Duodenal mucosa (tissue), 2 donors: ENCODE data around the gene ARL15.

Source experiments
- H3K27ac ChIP-seq: one replicate; pipeline ENCODE4 v1.7.0; 2013; ENCODE audit warnings: low read depth, low read length
- H3K27me3 ChIP-seq, 2 donors: one replicate each; pipeline ENCODE4 v1.7.0; 2013; ENCODE audit warnings: low read length in 2 of 2, control low read depth in 1 of 2; ENCODE audit not compliant: insufficient read depth in 2 of 2, control insufficient read depth in 1 of 2
- H3K36me3 ChIP-seq, 2 donors: one replicate each; pipeline ENCODE4 v1.7.0; 2013; ENCODE audit warnings: low read length in 2 of 2, control low read depth in 1 of 2; ENCODE audit not compliant: insufficient read depth in 2 of 2, control insufficient read depth in 1 of 2
- H3K4me1 ChIP-seq, 2 donors: one replicate each; pipeline ENCODE4 v1.7.0; 2013; ENCODE audit warnings: low read length in 2 of 2, control low read depth in 1 of 2; ENCODE audit not compliant: insufficient read depth in 2 of 2, control insufficient read depth in 1 of 2
- H3K4me3 ChIP-seq, 2 donors: one replicate each; pipeline ENCODE4 v1.7.0; 2013; ENCODE audit warnings: low read length in 2 of 2, low read depth in 1 of 2
- H3K9ac ChIP-seq, 2 donors: one replicate each; pipeline ENCODE4 v1.7.0; 2013; ENCODE audit warnings: low read length in 2 of 2, low read depth in 1 of 2
- H3K9me3 ChIP-seq, 2 donors: one replicate each; pipeline ENCODE4 v1.7.0; 2013; ENCODE audit warnings: low read length in 2 of 2, control low read depth in 1 of 2; ENCODE audit not compliant: control insufficient read depth in 1 of 2

The ARL15 gene

DNA sequence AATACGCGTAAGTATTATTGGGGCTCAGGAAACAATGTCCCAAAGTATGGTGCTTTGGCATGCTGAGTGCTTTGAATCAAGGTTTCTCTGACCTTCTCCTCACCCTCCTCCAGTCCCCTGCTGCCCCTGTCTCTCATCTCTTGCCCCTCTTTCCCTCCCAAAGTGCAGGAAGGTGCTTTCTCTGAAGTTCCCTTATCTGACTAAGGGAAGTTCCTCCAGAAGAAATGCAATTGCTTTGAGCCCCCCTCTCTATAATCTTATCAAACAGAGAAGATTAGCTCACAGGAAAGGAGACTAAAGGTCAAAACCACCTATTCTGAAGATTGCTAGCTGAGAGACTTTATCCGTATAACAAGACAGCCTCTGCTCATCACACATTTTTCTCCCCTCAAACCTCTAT lies 288.1 kb downstream of the ARL15 start:
- Histone ChIP-seq H3K27me3 (no peaks in the 10 kb centered on the region), H3K4me1 (peaks cover 0 to 4% of the 10 kb centered on the region in 2 donors), H3K9ac (no peak overlapping the region), H3K36me3 (no peaks in the 10 kb centered on the region), H3K27ac (no peak overlapping the region), H3K4me3 (no peak overlapping the region), H3K9me3 (no peaks in the 10 kb centered on the region)

DNA sequence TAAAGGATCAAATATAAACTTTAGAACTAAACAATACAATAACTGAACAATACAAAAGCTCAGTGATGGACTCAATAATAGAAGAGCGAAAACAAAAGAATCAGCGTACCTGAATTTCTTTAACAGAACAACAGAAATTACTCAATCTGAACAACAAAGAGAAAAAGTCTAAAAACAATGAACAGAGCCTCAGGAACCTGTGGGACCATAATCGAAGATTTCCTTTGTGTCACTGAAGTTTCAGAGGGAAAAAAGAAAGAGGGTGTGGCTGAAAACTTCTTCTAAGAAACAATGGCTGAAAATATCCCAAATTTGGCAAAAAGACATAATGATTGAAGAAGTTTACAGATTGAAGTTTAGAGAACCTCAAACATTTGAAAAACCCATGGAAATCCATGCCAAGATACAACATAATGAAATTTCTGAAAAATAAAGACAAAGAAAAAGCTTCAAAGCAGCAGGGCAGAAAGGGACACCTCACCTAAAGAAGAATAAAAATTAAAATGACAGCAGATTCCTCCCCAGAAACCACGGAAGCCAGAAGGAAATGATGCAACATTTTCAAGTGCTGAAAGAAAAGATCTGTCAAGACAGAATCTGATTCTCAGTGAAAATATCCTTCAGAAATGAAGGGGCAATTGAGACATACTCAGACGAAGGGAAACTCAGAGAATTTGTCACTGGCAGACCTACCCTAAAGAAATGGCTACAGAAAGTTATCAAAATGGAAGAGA lies 288.8 kb downstream of the ARL15 start:
- Histone ChIP-seq H3K4me1 (peaks cover 0 to 4% of the 10 kb centered on the region in 2 donors), H3K36me3 (no peaks in the 10 kb centered on the region), H3K4me3 (no peak overlapping the region), H3K27ac (no peak overlapping the region), H3K9me3 (no peaks in the 10 kb centered on the region), H3K9ac (no peak overlapping the region), H3K27me3 (no peaks in the 10 kb centered on the region)

DNA sequence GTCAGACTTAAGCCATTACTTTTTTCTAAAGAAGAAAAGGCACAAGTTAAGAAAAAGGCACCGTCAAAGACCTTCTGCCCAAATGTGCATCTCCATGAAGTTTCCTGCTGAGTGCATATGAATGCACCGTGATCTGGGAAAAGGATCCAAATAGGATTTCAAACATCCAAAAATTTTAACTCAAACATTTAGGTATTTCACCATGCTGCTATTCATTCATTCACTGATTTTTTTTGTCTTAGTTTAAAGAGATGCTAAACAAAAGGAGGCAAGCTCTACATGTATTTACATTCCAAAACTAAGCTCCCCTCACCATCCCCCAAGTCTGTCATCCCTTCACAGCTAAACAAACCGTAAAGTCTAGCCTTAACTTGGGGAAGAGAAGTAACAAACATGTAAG lies 291.9 kb downstream of the ARL15 start:
- H3K4me1 ChIP-seq, result peaks cover 0 to 4% of the 10 kb centered on the region in 2 donors
- no peak overlapping the region for H3K9ac ChIP-seq
- H3K27me3 ChIP-seq, result no peaks in the 10 kb centered on the region
- no peak overlapping the region for H3K4me3 ChIP-seq
- peaks cover 8 to 15% of the 10 kb centered on the region in 2 donors for H3K9me3 ChIP-seq
- H3K27ac ChIP-seq, result no peak overlapping the region
- H3K36me3 ChIP-seq, result no peaks in the 10 kb centered on the region

DNA sequence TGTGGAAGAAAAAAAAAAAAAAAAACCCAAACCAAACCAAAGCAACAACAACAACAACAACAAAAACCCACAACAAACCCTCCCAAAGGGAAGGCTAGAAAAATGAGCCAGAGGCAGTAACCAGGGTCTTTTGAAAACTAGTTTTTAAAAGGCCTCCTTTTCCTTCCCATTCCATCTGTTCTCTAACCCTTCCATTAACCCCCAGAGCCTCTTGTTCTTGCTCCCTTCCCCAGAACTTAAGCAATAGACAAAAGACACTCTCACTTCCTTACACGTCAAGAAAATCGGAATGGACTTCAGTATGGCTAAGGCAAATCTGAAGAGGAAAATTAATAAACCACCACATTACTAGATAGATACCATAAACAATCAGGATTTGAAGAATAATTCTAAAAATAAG lies 292.8 kb downstream of the ARL15 start:
- H3K9ac ChIP-seq, result no peak overlapping the region
- peaks cover 0 to 2% of the 10 kb centered on the region in 2 donors for H3K4me1 ChIP-seq
- H3K36me3 ChIP-seq, result no peaks in the 10 kb centered on the region
- no peak overlapping the region for H3K4me3 ChIP-seq
- H3K9me3 ChIP-seq, result peaks cover 8 to 19% of the 10 kb centered on the region in 2 donors
- no peaks in the 10 kb centered on the region for H3K27me3 ChIP-seq
- H3K27ac ChIP-seq, result no peak overlapping the region

DNA sequence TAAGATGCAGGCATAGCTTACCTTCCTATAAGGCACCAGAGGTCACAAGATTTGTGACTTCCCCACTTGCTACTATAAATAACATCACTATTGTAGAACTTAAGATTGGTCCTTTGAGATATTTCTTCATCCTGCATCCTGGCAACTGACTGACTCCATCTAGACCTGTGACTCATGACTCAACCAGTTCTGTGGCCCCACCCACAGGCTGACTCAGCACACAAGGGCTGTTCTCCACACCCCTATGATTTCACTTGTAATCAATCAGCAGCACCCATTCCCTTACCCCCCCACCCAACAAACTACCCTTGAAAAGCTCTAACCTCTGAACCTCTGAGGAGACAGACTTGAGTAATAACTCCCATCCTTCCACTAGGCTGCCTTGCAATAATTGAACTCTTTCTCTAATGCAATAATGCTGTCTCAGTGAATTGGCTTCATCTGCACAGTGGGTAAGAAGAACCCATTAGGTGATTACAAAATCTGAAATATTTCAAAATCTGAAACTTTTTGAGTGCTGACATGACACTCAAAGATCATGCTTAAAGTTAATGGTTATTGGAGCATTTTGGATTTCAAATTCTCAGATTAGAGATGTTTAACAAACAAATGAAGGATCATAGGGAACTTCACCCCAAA lies 296.7 kb downstream of the ARL15 start:
- H3K9ac ChIP-seq, result no peak overlapping the region
- H3K9me3 ChIP-seq, result peaks cover 8 to 19% of the 10 kb centered on the region in 2 donors
- H3K4me1 ChIP-seq, result no peaks in the 10 kb centered on the region
- H3K4me3 ChIP-seq, result no peak overlapping the region
- H3K36me3 ChIP-seq, result no peaks in the 10 kb centered on the region
- H3K27ac ChIP-seq, result no peak overlapping the region
- no peaks in the 10 kb centered on the region for H3K27me3 ChIP-seq

DNA sequence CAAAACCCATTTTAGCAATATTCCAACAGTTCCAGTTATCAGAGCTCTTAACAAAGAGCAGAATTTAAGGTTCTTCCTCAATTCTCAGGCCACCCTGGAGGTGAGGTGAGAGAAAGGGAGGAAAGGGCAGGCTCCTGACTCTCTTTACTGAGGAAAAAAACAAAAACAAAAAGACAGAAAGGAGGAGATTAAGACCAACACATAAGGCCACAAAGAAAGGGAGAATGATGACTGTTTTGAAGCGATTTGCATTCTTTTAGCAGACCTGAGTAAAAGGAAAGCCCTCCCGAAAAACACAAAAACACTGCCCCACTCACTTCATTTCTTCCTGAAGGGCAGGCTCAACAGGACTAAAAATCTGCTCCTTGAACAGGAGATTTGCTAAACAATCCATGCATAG lies 300.5 kb downstream of the ARL15 start:
- Histone ChIP-seq H3K27me3 (no peaks in the 10 kb centered on the region), H3K36me3 (no peaks in the 10 kb centered on the region), H3K4me3 (no peak overlapping the region), H3K4me1 (no peaks in the 10 kb centered on the region), H3K27ac (no peak overlapping the region), H3K9ac (no peak overlapping the region), H3K9me3 (peaks cover 8 to 17% of the 10 kb centered on the region in 2 donors)

DNA sequence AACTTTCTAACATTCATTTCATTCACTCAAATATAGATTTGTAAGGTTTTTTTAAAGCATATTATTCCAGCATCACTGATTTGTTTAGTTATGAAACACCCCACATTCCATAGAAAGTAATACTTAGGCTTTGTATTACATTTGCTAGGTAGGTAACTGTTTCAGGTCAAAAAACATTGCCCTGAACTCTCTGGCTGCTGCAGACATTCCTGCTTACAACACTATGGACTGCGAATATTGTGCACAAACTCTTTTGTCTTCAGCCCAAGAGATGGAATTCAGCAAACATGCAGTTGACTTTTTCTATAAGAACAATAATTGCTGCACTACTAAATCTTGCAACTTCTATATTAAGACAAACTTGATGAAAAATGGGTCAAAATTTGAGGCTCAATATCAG lies 301.0 kb downstream of the ARL15 start:
- Histone ChIP-seq H3K27me3 (no peaks in the 10 kb centered on the region), H3K36me3 (no peaks in the 10 kb centered on the region), H3K4me1 (no peaks in the 10 kb centered on the region), H3K9me3 (peaks cover 8 to 12% of the 10 kb centered on the region in 2 donors), H3K27ac (no peak overlapping the region), H3K9ac (no peak overlapping the region), H3K4me3 (no peak overlapping the region)

DNA sequence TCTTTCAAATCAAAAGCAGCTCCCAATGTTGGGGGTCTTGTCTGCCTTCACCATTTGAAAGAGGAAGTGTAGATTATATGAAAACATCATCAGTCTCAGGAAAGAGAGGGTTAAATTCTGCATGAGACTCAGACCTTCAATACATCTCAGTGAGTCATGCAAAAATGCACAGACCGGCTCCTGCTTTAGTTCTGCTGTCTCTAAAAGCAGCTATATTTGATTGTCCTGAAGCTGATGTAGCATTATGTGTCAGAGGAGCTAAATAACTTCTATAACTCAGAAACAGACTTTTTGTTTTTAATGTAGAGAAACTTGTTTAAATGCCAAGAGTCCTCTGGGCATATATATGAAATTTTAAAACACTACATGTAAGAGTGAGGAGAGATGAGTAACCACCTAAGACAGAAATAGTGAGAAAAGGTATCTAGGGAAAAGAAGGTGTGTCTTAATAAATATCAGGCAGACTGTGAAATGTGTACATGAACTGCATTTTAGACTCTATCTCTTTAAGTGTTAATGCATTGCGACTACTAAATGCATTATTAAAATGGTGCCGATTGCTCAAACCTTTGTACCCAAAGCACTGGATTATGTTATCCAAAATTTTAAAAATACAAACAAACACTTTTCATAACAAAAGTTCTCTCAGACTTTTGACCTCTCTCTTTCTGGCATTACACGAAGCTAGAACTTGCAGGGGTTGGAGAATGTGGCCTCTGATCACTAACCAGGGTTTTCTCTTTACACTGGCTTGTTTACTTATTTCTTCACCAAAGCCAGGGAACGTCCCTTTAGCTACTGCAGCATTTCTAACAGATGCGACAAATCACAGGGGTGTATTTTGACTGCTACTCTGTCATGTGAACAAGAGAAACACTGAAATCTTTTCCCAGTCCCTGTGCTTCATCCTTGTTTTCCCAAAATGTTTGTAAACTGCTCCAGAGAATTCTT lies 302.3 kb downstream of the ARL15 start:
- Histone ChIP-seq H3K36me3 (no peaks in the 10 kb centered on the region), H3K27me3 (no peaks in the 10 kb centered on the region), H3K9ac (no peak overlapping the region), H3K4me3 (no peak overlapping the region), H3K4me1 (no peaks in the 10 kb centered on the region), H3K9me3 (no peaks in the 10 kb centered on the region), H3K27ac (no peak overlapping the region)

DNA sequence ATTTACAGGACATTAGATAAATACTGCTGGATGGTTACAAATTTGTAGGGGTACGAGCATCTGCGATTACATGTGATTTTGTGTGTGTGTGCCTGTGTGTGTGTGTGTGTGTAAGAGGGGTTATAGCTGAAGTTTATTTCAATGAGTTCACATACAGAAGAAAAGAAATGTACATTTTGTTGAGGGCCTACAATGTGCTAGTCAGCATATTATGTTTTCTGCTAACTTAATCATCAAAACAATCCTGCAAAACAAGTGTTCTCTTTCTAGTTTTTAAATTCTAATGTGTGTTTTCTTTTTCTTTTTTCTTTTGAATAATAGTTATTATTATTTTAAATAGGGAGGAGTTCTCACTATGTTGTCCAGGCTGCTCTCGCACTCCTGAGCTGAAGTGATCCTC lies 305.7 kb downstream of the ARL15 start:
- H3K4me1 ChIP-seq, result no peaks in the 10 kb centered on the region
- H3K9ac ChIP-seq, result no peak overlapping the region
- H3K4me3 ChIP-seq, result no peak overlapping the region
- no peak overlapping the region for H3K27ac ChIP-seq
- H3K9me3 ChIP-seq, result no peaks in the 10 kb centered on the region
- no peaks in the 10 kb centered on the region for H3K27me3 ChIP-seq
- H3K36me3 ChIP-seq, result no peaks in the 10 kb centered on the region

DNA sequence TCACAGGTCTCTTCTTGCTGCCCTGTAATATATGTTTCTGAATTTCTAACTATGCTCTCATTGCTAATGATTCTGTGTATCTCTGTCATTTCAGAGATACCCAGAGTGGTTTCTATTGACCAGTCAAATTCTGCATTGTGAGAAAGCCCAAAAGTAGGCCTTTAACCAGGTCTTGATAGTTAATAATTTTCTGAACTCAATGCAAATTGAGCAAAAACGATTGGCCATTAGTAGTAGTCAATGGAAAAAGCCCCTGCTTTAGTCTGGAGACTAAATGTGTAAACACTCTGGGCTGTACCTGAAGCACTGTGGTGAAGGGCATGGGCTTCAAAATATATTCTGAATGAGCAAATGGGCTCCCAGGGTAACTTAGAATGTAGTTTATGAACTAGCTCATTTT lies 307.6 kb downstream of the ARL15 start:
- H3K36me3 ChIP-seq, result no peaks in the 10 kb centered on the region
- no peak overlapping the region for H3K27ac ChIP-seq
- H3K9me3 ChIP-seq, result no peaks in the 10 kb centered on the region
- no peak overlapping the region for H3K9ac ChIP-seq
- H3K27me3 ChIP-seq, result no peaks in the 10 kb centered on the region
- H3K4me1 ChIP-seq, result no peaks in the 10 kb centered on the region
- H3K4me3 ChIP-seq, result no peak overlapping the region
